HG03280 (cell line): ENCODE measurements around the gene FAM9A.
"Not testable (repeated sequence)": the region's sequence is repeated elsewhere in the genome, so short reads cannot be mapped to it uniquely, and the experiment has no call there.

Experiments used
- ATAC-seq: cut with Tn5 transposase; IDR thresholded peaks from one replicate; pipeline ENCODE4 v1.9.1; 2021; ENCODE audit warnings: mild to moderate bottlenecking, moderate library complexity; ENCODE audit not compliant: unreplicated experiment

Gene FAM9A

GRCh38 chrX:8805046-8805445, 3.9 kb upstream of the FAM9A start:
- no peak for ATAC-seq

- no peak for ATAC-seq
Observed at GRCh38 chrX:8803326-8803725, 2.1 kb upstream of the FAM9A start.

- ATAC-seq: not testable (repeated sequence)
Observed at GRCh38 chrX:8800351-8800750, 832 bp downstream of the FAM9A start.

GRCh38 chrX:8799281-8799680, 1.9 kb downstream of the FAM9A start:
- ATAC-seq: not testable (repeated sequence)

- ATAC-seq: not testable (repeated sequence)
Observed at GRCh38 chrX:8798702-8799101, 2.5 kb downstream of the FAM9A start.

- ATAC-seq: not testable (repeated sequence)
Observed at GRCh38 chrX:8787119-8787518, 14.1 kb downstream of the FAM9A start.

- ATAC-seq: no peak
Observed at GRCh38 chrX:8784162-8784561, 17.0 kb downstream of the FAM9A start.

GRCh38 chrX:8783714-8784098, 17.5 kb downstream of the FAM9A start:
- ATAC-seq: no peak

GRCh38 chrX:8783097-8783713, 18.0 kb downstream of the FAM9A start:
- no peak for ATAC-seq

GRCh38 chrX:8782595-8782994, 18.6 kb downstream of the FAM9A start:
- no peak for ATAC-seq

- not testable (repeated sequence) for ATAC-seq
Observed at GRCh38 chrX:8781921-8782320, 19.3 kb downstream of the FAM9A start.

GRCh38 chrX:8773117-8773516, 28.1 kb downstream of the FAM9A start:
- no peak for ATAC-seq

- ATAC-seq: no peak
Observed at GRCh38 chrX:8760021-8760420, 41.2 kb downstream of the FAM9A start.

GRCh38 chrX:8758706-8759105, 42.5 kb downstream of the FAM9A start:
- ATAC-seq: not testable (repeated sequence)

GRCh38 chrX:8757609-8758389, 43.4 kb downstream of the FAM9A start:
- ATAC-seq: not testable (repeated sequence)

GRCh38 chrX:8755813-8756212, 45.4 kb downstream of the FAM9A start:
- no peak for ATAC-seq

- ATAC-seq: no peak
Observed at GRCh38 chrX:8755116-8755515, 46.1 kb downstream of the FAM9A start.

- no peak for ATAC-seq
Observed at GRCh38 chrX:8749697-8750096, 51.5 kb downstream of the FAM9A start.

GRCh38 chrX:8748855-8749254, 52.3 kb downstream of the FAM9A start:
- ATAC-seq: no peak

GRCh38 chrX:8743126-8743732, 58.0 kb downstream of the FAM9A start:
- ATAC-seq: no peak

- ATAC-seq: no peak
Observed at GRCh38 chrX:8741981-8742380, 59.2 kb downstream of the FAM9A start.
